ENCODE measurements around the gene FEM1B. TPM values are rescaled to one million over a fixed set of nuclear protein-coding genes. Genes with fewer than 3 reads are reported as not detected.

The FEM1B gene
- total RNA-seq, 4 donors from 2014 or later, result 53.1 to 71.5 (median 56.5) TPM

DNA sequence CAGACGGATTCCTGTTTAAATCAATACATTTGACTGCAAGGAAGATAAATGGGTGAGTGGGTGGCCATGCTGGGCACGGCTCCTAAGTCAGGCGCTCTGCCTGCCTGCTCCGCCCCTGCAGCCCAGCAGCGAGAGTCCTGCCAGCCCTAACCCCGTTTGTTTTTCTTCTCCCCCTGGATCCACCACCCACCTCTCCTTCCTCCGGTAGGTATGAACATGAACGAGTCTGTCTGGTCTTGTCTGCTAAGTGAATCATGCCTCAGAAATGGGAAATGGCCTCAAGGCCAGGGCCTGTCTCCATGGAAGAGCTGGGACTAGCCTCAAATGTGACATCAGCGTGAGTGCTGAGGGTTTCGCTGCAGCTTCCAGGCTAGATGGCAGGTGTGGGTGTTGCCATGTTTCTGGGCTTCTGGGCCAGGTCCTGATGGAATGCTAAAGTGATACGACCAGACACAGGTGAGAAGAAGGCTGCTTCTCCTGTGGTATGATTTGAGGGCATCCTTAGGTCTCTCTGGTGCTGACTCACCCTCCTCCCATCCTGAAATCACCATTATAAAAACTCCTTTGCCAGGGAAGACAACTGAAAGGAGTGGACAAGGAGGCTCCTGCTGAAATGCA is 5.6 kb upstream of the FEM1B start:
- DNase-seq (ENCODE audit: extremely low spot score), result no peak
- Histone ChIP-seq H3K4me1 (peaks cover 20 to 53% (median 47%) of the 10 kb centered on the region in 4 donors), H3K36me3 (no peaks in the 10 kb centered on the region), H3K4me3 (peak overlapping the region; percentile 3 to 33 (median 18)), H3K9me3 (no peaks in the 10 kb centered on the region), H3K27ac (replicated peaks in 1 of 4) (peak overlapping the region; percentile 75 to 99 (median 90)), H3K27me3 (no peaks in the 10 kb centered on the region)
- WGBS, result 27% methylated on average over 9 of the region's 11 CpGs
- intact Hi-C loops (cut with DNase I), result no loop called here
- peak; percentile 46 to 51 for TF ChIP-seq POLR2AphosphoS5 (IDR thresholded peaks at IDR 0.05)
- TF ChIP-seq, protein P1, sequence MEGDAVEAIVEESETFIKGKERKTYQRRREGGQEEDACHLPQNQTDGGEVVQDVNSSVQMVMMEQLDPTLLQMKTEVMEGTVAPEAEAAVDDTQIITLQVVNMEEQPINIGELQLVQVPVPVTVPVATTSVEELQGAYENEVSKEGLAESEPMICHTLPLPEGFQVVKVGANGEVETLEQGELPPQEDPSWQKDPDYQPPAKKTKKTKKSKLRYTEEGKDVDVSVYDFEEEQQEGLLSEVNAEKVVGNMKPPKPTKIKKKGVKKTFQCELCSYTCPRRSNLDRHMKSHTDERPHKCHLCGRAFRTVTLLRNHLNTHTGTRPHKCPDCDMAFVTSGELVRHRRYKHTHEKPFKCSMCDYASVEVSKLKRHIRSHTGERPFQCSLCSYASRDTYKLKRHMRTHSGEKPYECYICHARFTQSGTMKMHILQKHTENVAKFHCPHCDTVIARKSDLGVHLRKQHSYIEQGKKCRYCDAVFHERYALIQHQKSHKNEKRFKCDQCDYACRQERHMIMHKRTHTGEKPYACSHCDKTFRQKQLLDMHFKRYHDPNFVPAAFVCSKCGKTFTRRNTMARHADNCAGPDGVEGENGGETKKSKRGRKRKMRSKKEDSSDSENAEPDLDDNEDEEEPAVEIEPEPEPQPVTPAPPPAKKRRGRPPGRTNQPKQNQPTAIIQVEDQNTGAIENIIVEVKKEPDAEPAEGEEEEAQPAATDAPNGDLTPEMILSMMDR (IDR thresholded peaks at IDR 0.05), result no peak

DNA sequence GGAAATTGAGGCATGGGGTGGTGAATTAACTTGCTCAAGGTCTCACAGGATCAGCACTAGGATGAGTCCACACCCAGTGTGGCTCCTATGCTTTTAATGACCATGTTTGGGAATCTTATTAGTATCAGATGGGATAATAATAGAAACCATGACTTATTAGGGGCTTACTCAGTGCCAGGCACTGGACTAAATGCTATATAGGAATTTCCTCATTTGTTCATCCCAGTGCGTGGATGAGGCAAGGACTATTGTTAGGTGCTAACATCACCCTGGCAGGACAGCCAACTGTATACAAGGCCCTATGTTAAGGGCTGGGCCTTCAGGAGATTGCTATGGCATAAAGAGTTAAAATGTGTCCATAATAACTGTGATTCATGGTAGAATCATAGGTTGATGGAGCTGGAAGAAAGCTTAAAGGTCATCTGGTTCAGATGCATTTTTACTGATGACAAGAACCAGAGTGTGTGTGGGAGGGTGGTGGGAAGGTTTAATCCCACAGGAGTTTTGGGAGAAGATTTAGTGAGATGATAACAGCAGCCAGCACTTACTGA is 4.7 kb upstream of the FEM1B start:
- no peaks in the 10 kb centered on the region for H3K27me3 ChIP-seq
- DNase-seq (ENCODE audit: extremely low spot score), result no peak
- H3K4me1 ChIP-seq, result peaks cover 21 to 54% (median 48%) of the 10 kb centered on the region in 4 donors
- no peak overlapping the region for H3K4me3 ChIP-seq
- H3K27ac ChIP-seq (replicated peaks in 1 of 4), result peak overlapping the region; percentile 75 to 99 (median 90)
- peak in 1 of 2 donors; percentile 14 for TF ChIP-seq POLR2AphosphoS5 (IDR thresholded peaks at IDR 0.05)
- TF ChIP-seq, protein P1 (IDR thresholded peaks at IDR 0.05), result no peak
- H3K9me3 ChIP-seq, result no peaks in the 10 kb centered on the region
- intact Hi-C loops (cut with DNase I), result no loop called here
- no peaks in the 10 kb centered on the region for H3K36me3 ChIP-seq
- WGBS, result 25% methylated on average over 1 of the region's 1 CpG

DNA sequence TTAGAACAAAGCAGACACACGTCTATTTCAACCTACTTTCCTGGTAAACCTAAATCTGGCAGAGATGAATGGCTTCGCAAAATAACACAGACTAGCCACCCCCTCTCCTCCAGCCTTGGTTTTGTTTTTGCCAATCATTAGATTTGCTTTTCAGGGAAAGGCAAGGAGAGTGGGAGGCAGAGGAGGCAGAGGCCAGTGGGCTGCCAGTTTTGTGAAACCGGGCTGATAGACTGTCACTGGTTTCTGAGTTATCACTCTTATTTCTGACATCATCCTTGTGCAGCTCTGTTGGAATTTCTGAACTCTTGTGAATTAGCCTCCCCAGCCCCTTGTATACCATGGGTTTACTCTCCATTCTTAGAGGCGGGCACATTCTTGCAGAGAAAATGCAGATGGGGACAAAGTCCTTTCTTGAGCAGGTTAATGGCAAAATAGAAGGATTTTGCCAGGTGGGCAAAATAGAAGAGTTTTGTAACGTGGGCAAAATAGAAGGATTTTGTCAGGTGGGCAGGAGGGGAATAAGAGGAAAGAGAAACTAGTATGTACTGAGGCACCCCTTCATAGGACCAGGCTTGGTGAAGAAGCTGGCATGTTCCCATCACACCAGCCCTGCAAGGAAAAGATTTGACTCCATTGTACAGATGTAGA is 3.2 kb upstream of the FEM1B start:
- WGBS, result 86% methylated on average over 5 of the region's 5 CpGs
- peak overlapping the region; percentile 75 to 99 (median 90) for H3K27ac ChIP-seq (replicated peaks in 1 of 4)
- H3K4me1 ChIP-seq, result peaks cover 26 to 54% (median 50%) of the 10 kb centered on the region in 4 donors
- TF ChIP-seq, protein P1 (IDR thresholded peaks at IDR 0.05), result no peak
- no peak for TF ChIP-seq POLR2A (IDR thresholded peaks at IDR 0.05; ENCODE audit: low read depth)
- no peak for TF ChIP-seq EP300 (IDR thresholded peaks at IDR 0.05)
- TF ChIP-seq POLR2AphosphoS5 (IDR thresholded peaks at IDR 0.05), result no peak
- H3K27me3 ChIP-seq, result no peaks in the 10 kb centered on the region
- no peaks in the 10 kb centered on the region for H3K36me3 ChIP-seq
- no peak overlapping the region for H3K4me3 ChIP-seq
- no peak for DNase-seq (ENCODE audit: extremely low spot score)
- H3K9me3 ChIP-seq, result no peaks in the 10 kb centered on the region
- intact Hi-C loops (cut with DNase I), result no loop called here

DNA sequence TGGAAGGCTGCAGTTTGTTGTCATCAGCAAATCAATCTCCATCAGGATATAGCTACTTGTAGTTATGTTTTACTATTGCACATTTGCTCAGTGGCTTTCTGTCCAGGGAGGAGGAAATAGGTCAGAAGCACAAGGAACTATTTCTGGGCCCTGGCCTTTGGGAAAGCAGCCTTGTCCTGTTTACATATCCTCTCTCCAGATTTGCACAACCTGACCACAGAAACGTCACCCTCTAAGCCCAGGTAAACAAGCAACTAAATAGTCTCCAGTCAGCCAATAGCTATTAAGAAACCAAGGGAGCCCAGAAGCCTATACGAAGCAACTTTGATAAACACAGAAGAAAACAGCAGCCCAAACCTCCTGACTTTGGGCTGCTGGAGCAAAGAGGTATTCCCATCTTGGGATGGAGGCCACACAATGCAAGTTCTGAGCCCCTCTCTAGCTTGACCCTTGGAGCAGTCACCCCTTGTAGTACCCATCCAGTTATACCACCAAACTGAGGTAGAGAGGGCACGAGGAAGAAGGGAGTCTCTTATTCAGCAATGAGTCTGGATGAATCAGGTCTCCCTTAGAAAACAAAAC is 2.3 kb upstream of the FEM1B start:
- Histone ChIP-seq H3K4me1 (peaks cover 35 to 62% (median 58%) of the 10 kb centered on the region in 4 donors), H3K4me3 (no peak overlapping the region), H3K9me3 (no peaks in the 10 kb centered on the region), H3K36me3 (no peaks in the 10 kb centered on the region), H3K27ac (replicated peaks in 1 of 4) (peak overlapping the region; percentile 96 to 99 (median 98)), H3K27me3 (no peaks in the 10 kb centered on the region)
- TF ChIP-seq, protein P1 (IDR thresholded peaks at IDR 0.05), result no peak
- no peak for TF ChIP-seq POLR2A (IDR thresholded peaks at IDR 0.05; ENCODE audit: low read depth)
- TF ChIP-seq EP300 (IDR thresholded peaks at IDR 0.05), result no peak
- TF ChIP-seq POLR2AphosphoS5 (IDR thresholded peaks at IDR 0.05), result no peak
- intact Hi-C loops (cut with DNase I), result no loop called here
- DNase-seq (ENCODE audit: extremely low spot score), result no peak
- 73% methylated on average over 3 of the region's 3 CpGs for WGBS

Data from esophagus muscularis mucosa (tissue), 4 donors.